ENCODE results near the gene MEI1.

Gene MEI1

DNA sequence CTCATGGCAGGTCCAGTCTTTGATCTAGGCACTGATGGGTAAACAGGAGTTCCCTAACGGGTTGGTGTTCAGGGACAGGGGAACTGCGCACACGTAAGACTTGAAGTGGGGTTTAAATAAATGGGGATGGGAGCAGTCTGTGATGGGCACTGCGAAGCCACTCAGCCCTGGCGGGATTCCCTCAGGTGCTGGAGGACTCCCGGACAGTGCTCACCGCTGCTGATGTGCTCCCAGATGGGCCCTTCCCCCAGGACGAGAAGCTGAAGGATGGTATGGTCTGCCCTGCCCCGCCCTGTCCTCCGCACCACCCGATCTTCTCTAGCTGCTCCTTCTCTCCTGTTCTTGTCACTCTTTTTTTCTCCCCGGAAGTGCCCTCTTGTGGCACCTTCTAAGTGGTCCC, 110.7 kb downstream of the MEI1 start:
- DNase-seq (ENCODE audit: low spot score in 2 of 2) = no peak
- no peak for ATAC-seq
- Mint-ChIP-seq H3K4me1 (peaks cover 1% of the 10 kb centered on the region), H3K9me3 (no peaks in the 10 kb centered on the region), H3K36me3 (peaks cover 37% of the 10 kb centered on the region), H3K27ac (no peak overlapping the region), H3K4me3 (no peak overlapping the region)

GRCh38 chr22:41812805-41813545, 113.7 kb downstream of the MEI1 start:
- no peaks in the 10 kb centered on the region for H3K4me1 Mint-ChIP-seq
- H3K4me3 Mint-ChIP-seq = no peak overlapping the region
- no peaks in the 10 kb centered on the region for H3K9me3 Mint-ChIP-seq
- ATAC-seq (no peak), DNase-seq (ENCODE audit: low spot score in 2 of 2) (no peak)
- H3K36me3 Mint-ChIP-seq = peaks cover 53% of the 10 kb centered on the region
- no peak overlapping the region for H3K27ac Mint-ChIP-seq

DNA sequence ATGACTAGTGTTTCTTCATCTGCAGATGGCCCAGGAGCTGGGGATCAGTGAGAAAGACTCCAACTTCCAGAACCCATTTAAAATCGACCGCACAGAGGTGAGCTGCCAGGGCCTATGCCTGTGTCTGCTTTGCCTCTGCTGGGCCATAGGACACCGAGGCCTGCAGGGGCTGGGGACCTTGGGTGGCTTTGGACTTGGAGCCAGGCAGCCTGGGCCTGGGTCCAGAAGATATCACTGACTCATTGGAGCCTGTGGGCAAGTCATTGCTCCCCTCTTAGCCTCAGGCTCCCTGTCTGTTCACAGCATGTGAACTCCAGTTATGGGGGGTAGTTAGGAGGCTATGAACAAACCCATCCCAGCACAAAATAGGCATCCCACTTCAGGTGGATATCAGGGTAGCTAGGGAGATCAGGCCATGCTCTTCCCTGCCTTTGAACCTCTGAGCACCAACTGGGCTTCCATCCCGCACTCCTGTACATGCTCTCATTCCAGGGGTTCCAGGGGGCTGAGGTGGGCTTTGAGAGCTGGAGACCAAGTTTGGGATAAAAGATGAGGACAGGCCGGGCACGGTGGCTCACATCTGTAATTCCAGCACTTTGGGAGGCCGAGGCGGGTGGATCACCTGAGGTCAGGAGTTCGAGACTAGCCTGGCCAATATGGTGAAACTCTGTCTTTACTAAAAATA, 114.6 kb downstream of the MEI1 start:
- H3K4me1 Mint-ChIP-seq = no peaks in the 10 kb centered on the region
- ATAC-seq = no peak
- peak overlapping the region; percentile 23 for H3K27ac Mint-ChIP-seq
- H3K36me3 Mint-ChIP-seq = peaks cover 52% of the 10 kb centered on the region
- no peak for DNase-seq (ENCODE audit: low spot score in 2 of 2)
- H3K9me3 Mint-ChIP-seq = no peaks in the 10 kb centered on the region
- H3K4me3 Mint-ChIP-seq = no peak overlapping the region

DNA sequence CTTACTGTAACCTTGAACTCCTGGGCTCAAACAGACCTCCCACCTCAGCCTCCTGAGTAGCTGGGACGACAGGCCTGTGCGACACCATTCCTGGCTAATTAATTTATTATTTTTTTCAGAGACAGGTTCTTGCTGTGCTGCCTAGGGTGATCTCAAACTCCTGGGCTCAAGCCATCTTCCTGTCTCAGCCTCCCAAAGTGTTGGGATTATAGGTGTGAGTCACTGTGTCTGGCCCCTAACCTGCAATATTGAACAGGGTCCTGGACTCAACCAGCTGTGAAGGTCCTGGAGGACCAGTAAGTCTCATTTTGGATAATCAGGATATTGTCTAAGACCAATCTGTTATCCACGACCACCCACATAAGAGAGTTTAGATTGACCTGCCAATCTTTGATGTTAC, 116.4 kb downstream of the MEI1 start:
- Mint-ChIP-seq H3K4me3 (no peak overlapping the region), H3K27ac (no peak overlapping the region), H3K4me1 (peaks cover 3% of the 10 kb centered on the region), H3K9me3 (no peaks in the 10 kb centered on the region), H3K36me3 (peaks cover 34% of the 10 kb centered on the region)
- no peak for DNase-seq (ENCODE audit: low spot score in 2 of 2)
- no peak for ATAC-seq

DNA sequence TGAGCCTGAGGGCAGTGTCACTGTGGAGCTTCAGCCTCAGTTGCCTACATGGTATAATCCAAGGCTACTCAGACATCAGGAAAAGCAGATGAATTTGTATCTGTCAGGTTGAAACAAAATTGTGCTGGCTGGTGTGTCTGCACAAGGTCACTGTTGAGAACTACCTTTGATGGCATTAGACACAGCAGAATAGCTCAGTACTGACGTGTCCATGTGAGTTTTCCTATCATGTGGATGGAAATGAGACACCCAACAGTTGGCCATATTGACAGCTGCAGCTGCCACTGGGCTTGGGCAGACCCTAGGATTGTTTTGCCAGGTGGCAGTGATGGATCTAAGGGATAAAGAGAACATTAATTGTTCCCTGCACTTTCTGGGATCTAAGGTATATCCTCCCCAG, 116.9 kb downstream of the MEI1 start:
- no peak overlapping the region for H3K27ac Mint-ChIP-seq
- peaks cover 29% of the 10 kb centered on the region for H3K36me3 Mint-ChIP-seq
- H3K4me3 Mint-ChIP-seq = no peak overlapping the region

GRCh38 chr22:41816871-41817270, 117.6 kb downstream of the MEI1 start:
- Mint-ChIP-seq H3K4me3 (no peak overlapping the region), H3K4me1 (peaks cover 13% of the 10 kb centered on the region), H3K9me3 (no peaks in the 10 kb centered on the region), H3K27ac (no peak overlapping the region), H3K36me3 (peaks cover 33% of the 10 kb centered on the region)
- DNase-seq (ENCODE audit: low spot score in 2 of 2) (no peak), ATAC-seq (no peak)

More for the DNA sequence above, 116.9 kb downstream of the MEI1 start:
- Mint-ChIP-seq H3K4me1 (peaks cover 7% of the 10 kb centered on the region), H3K9me3 (no peaks in the 10 kb centered on the region)
- ATAC-seq = no peak
- DNase-seq (ENCODE audit: low spot score in 2 of 2) = no peak

DNA sequence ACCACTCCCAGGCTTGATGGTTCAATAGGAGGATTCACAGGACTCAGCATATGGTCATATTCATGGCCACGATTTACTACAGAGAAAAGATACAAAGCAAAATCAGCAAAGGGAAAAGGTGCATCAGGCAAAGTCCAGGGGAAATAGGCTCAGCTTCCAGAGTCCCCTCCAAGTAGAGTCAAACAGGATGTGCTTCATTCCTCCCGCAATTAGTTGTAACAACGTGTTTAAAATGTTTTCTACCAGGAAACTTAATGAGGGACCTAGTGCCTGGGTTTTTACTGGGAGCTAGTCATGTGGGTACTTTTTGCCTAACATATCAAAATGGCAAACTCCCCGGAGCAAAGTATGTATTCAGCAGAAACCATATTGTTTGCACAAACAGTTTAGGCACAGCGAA, 118.7 kb downstream of the MEI1 start:
- H3K4me3 Mint-ChIP-seq = no peak overlapping the region
- H3K4me1 Mint-ChIP-seq = peaks cover 24% of the 10 kb centered on the region
- H3K27ac Mint-ChIP-seq = no peak overlapping the region
- no peaks in the 10 kb centered on the region for H3K9me3 Mint-ChIP-seq
- no peak for ATAC-seq
- DNase-seq (ENCODE audit: low spot score in 2 of 2) = no peak
- H3K36me3 Mint-ChIP-seq = peaks cover 40% of the 10 kb centered on the region

DNA sequence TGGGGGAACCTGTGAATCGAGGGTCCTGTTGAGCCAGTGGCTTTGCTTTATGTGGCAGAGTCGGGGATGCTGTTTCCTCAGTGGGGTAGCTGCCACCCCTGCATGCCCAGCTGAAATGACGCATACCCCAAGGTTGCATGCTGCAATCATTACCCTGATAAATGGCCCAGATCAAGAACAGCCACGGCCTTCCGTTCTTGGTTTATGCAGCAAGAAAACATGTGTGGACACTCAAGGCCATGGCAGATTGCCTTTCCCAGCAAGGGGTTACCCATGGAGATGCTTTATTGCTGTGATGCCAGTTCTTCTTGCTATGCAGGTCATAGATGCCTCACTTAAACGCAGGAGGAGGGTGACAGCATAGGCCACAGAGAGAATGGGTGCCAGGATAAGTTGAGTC, 119.3 kb downstream of the MEI1 start:
- no peaks in the 10 kb centered on the region for H3K9me3 Mint-ChIP-seq

GRCh38 chr22:41819257-41819656, 120.0 kb downstream of the MEI1 start:
- Mint-ChIP-seq H3K36me3 (peaks cover 42% of the 10 kb centered on the region), H3K4me3 (no peak overlapping the region), H3K27ac (peak overlapping the region; percentile 74), H3K9me3 (no peaks in the 10 kb centered on the region), H3K4me1 (peaks cover 34% of the 10 kb centered on the region)
- DNase-seq (ENCODE audit: low spot score in 2 of 2) (no peak), ATAC-seq (no peak)

More for the DNA sequence above, 119.3 kb downstream of the MEI1 start:
- H3K36me3 Mint-ChIP-seq = peaks cover 46% of the 10 kb centered on the region
- H3K27ac Mint-ChIP-seq = no peak overlapping the region
- peaks cover 27% of the 10 kb centered on the region for H3K4me1 Mint-ChIP-seq
- DNase-seq (ENCODE audit: low spot score in 2 of 2) (no peak), ATAC-seq (no peak)
- H3K4me3 Mint-ChIP-seq = no peak overlapping the region

DNA sequence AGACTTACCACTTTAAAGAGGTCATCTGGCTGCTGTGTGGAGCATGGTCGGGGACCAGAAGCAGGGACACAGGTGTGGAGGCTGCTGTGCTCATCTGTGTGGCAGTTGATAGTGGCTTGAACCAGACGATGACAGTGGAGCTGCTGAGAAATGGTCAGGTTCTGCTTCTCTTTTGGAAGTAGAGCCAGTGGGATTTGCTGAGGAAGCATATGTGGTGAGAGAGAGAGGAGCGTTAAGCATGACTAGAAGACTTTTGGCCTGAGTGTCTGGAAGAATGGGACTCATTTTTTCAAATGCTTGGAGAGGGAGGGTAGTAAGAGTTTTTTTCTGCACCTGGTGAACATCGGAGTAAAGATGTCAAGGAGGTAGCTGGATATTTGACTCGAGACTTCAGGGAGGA, 121.1 kb downstream of the MEI1 start:
- Mint-ChIP-seq H3K36me3 (peaks cover 33% of the 10 kb centered on the region), H3K4me3 (no peak overlapping the region), H3K4me1 (peaks cover 44% of the 10 kb centered on the region), H3K9me3 (no peaks in the 10 kb centered on the region), H3K27ac (peak overlapping the region; percentile 82)
- DNase-seq (ENCODE audit: low spot score in 2 of 2) = no peak
- ATAC-seq = no peak

GRCh38 chr22:41821471-41822316, 122.4 kb downstream of the MEI1 start:
- no peak overlapping the region for H3K4me3 Mint-ChIP-seq
- no peaks in the 10 kb centered on the region for H3K9me3 Mint-ChIP-seq

GRCh38 chr22:41822317-41823057, 123.2 kb downstream of the MEI1 start:
- DNase-seq (ENCODE audit: low spot score in 2 of 2) = peak in 1 of 2 donors; percentile 73

More at GRCh38 chr22:41821471-41822316, 122.4 kb downstream of the MEI1 start:
- H3K27ac Mint-ChIP-seq = peak overlapping the region; percentile 82
- peak; percentile 2 for ATAC-seq
- no peak for DNase-seq (ENCODE audit: low spot score in 2 of 2)
- peaks cover 49% of the 10 kb centered on the region for H3K4me1 Mint-ChIP-seq
- H3K36me3 Mint-ChIP-seq = peaks cover 26% of the 10 kb centered on the region

DNA sequence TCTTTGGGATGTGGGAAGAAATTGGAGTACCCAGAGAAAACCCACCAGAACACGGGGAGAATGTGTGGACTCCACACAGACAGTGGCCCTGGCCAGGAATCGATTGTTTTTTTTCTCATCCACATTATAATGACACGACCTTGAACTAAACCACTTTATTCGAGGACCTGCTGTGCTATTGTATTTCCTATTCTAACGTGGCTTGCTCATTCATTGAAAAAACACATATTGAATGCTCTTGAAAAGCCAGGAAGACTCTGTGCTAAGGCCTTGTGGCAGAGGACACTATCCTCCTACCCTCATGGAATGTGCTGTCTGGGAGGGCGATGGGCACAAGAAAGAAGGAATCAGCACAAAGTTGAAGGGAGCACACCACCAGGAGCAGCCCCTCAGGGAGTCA, 124.5 kb downstream of the MEI1 start:
- no peaks in the 10 kb centered on the region for H3K9me3 Mint-ChIP-seq
- peak overlapping the region; percentile 82 for H3K27ac Mint-ChIP-seq
- peaks cover 26% of the 10 kb centered on the region for H3K36me3 Mint-ChIP-seq
- H3K4me1 Mint-ChIP-seq = peaks cover 70% of the 10 kb centered on the region
- DNase-seq (ENCODE audit: low spot score in 2 of 2) = no peak
- no peak overlapping the region for H3K4me3 Mint-ChIP-seq
- ATAC-seq = no peak

More at GRCh38 chr22:41822317-41823057, 123.2 kb downstream of the MEI1 start:
- H3K36me3 Mint-ChIP-seq = peaks cover 26% of the 10 kb centered on the region
- peak; percentile 95 for ATAC-seq
- H3K9me3 Mint-ChIP-seq = no peaks in the 10 kb centered on the region
- peak overlapping the region; percentile 82 for H3K27ac Mint-ChIP-seq
- H3K4me1 Mint-ChIP-seq = peaks cover 57% of the 10 kb centered on the region
- peak overlapping the region; percentile 10 for H3K4me3 Mint-ChIP-seq

GRCh38 chr22:41825376-41825775, 126.1 kb downstream of the MEI1 start:
- peaks cover 70% of the 10 kb centered on the region for H3K4me1 Mint-ChIP-seq
- no peak for DNase-seq (ENCODE audit: low spot score in 2 of 2)
- no peak for ATAC-seq
- H3K4me3 Mint-ChIP-seq = no peak overlapping the region
- H3K36me3 Mint-ChIP-seq = peaks cover 26% of the 10 kb centered on the region
- no peaks in the 10 kb centered on the region for H3K9me3 Mint-ChIP-seq
- peak overlapping the region; percentile 82 for H3K27ac Mint-ChIP-seq

DNA sequence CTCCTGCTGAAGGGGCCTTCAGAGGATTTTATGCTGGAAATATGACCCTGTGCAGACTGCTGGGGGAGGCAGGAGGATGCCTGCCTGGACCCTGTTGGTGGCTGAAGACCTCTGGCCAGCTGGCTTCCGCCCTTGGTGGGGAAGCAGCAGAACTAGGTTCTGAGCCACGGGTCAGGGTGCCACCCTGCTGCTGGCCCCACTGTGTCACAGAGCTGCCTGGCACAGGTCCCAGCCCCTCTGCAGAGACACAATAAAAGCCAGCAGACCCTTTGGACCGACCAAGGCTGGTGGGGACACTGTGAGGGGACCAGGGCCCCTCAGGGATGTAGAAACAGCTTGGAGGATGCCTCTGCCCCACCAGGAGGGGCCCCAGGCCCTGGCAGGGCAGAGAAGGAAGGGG, 126.7 kb downstream of the MEI1 start:
- Mint-ChIP-seq H3K9me3 (no peaks in the 10 kb centered on the region), H3K4me1 (peaks cover 64% of the 10 kb centered on the region), H3K36me3 (peaks cover 26% of the 10 kb centered on the region), H3K4me3 (no peak overlapping the region), H3K27ac (peak overlapping the region; percentile 82)
- DNase-seq (ENCODE audit: low spot score in 2 of 2) = no peak
- no peak for ATAC-seq

Data from stimulated activated effector memory CD8-positive, alpha-beta T cell treated with anti-CD3 and anti-CD28 coated beads, Interleukin-12 subunit alpha, Interleukin-12 subunit beta, amount 100 ng/mL, for 72 hours (primary cell).